Natural killer cell treated with Interleukin-12 subunit alpha and Interleukin-12 subunit beta and Interleukin-15 and Interleukin-18, amount 100 ng/mL, for 72 hours (primary cell): Measurements from ENCODE around the gene H2BK1. TPM values are rescaled to one million over a fixed set of nuclear protein-coding genes. Genes with fewer than 3 reads are reported as not detected.

Experiments used
- ATAC-seq, 2 donors: fragments of 150-1000 bp; cut with Tn5 transposase in 1 of 2; sonication (Bioruptor Pico), chemical (Tn5 transposase) in 1 of 2; 2 replicates each; pipeline ENCODE4 v1.10.0; 2021
- DNase-seq: peaks from one replicate; pipeline ENCODE4 v3.0.0; 2022; ENCODE audit warnings: low spot score
- H3K27ac Mint-ChIP-seq, 2 donors: 1 replicate in 1 of 2; 2 replicates in 1 of 2; pipeline ENCODE4 v1.8.0; 2022; ENCODE audit warnings: mixed read lengths in 2 of 2, mild to moderate bottlenecking in 1 of 2, moderate library complexity in 1 of 2
- H3K27me3 Mint-ChIP-seq, 2 donors: 1 replicate in 1 of 2; 2 replicates in 1 of 2; pipeline ENCODE4 v1.8.0; 2022; ENCODE audit warnings: mixed read lengths in 2 of 2
- H3K36me3 Mint-ChIP-seq: one replicate; pipeline ENCODE4 v1.8.0; 2022; ENCODE audit warnings: mixed read lengths
- H3K4me1 Mint-ChIP-seq, 2 donors: 1 replicate in 1 of 2; 2 replicates in 1 of 2; pipeline ENCODE4 v1.8.0; 2022; ENCODE audit warnings: low read depth in 2 of 2, mixed read lengths in 2 of 2, mild to moderate bottlenecking in 1 of 2
- H3K4me3 Mint-ChIP-seq: one replicate; pipeline ENCODE4 v1.8.0; 2022; ENCODE audit warnings: mixed read lengths
- H3K9me3 Mint-ChIP-seq: 2 replicates; pipeline ENCODE4 v1.8.0; 2022; ENCODE audit warnings: mixed read lengths
- total RNA-seq, 2 donors: library from RNA; stranded (reverse); gene quantifications; one replicate each; pipeline ENCODE4 v1.2.3, GENCODE V29; 2022

H2BK1 gene
- total RNA-seq, 2 donors from 2014 or later, result not detected

DNA sequence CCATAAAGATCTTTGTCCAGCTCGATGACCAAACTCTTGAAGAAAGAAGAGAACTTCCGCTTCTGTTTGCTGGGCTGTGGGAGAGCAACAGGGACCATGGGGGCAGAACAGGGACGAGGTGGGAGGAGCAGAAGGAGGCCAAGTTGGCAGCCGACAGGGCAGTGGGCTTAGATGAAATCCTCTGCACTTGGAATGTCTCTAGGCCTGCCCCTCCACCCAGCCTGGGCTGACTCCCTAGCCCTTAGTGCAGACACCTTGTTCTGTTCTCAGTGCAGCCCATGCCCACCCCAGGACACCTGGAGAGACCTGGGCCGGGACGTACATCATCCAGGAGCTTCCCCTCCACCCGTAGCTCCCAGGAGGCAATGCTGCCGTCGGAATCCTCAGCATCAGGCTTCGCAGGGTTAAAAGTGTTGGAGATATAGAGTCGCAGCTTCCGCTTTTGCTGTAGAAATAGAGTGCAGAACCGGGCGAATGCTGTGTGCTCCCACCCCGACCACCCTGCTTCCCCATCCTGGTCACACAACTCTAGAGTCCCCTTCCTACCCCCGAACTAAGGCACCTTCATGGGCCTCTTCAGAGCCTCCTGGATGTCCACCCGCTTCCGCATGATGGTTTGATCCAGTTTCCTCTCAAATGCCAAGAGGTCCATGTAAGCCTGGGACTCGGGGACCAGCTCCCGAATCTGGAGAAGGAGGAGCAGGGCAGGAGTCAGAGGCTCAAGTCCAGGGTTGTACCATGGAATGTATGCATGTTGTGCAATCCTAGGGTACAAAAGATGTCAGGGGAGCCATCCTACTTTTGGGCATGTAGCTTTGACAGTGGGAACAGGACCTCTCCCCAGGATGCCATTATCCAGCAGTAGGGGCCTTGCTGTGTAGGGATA, 32.1 kb upstream of the H2BK1 start:
- H3K4me3 Mint-ChIP-seq, result no peak overlapping the region
- H3K9me3 Mint-ChIP-seq, result no peaks in the 10 kb centered on the region
- no peak overlapping the region for H3K27ac Mint-ChIP-seq
- H3K27me3 Mint-ChIP-seq, result peaks cover 0 to 3% of the 10 kb centered on the region in 2 donors
- no peak for DNase-seq
- peaks cover 13 to 17% of the 10 kb centered on the region in 2 donors for H3K4me1 Mint-ChIP-seq
- no peak for ATAC-seq
- H3K36me3 Mint-ChIP-seq, result no peaks in the 10 kb centered on the region

DNA sequence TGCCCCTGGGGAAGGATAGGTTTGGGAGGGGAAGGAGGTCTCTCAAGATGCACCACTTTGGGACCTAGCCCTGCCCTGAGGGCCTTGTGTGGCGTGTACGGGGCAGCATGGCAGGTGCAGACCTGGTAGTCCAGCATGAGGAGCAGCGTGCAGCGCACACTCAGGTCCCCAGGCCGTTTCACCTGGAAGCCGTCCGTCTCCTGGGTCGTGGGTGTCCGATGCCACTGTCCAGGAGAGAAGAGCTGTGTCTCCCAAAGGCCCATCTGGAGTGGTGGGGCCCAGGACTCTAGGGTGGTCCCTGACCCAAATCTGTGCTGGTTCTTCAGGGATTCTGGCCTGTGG, 31.4 kb upstream of the H2BK1 start:
- Mint-ChIP-seq H3K9me3 (no peaks in the 10 kb centered on the region), H3K36me3 (peaks cover 3% of the 10 kb centered on the region), H3K27ac (no peak overlapping the region), H3K27me3 (peaks cover 0 to 3% of the 10 kb centered on the region in 2 donors), H3K4me1 (peaks cover 17 to 20% of the 10 kb centered on the region in 2 donors), H3K4me3 (no peak overlapping the region)
- DNase-seq (no peak), ATAC-seq (no peak)

DNA sequence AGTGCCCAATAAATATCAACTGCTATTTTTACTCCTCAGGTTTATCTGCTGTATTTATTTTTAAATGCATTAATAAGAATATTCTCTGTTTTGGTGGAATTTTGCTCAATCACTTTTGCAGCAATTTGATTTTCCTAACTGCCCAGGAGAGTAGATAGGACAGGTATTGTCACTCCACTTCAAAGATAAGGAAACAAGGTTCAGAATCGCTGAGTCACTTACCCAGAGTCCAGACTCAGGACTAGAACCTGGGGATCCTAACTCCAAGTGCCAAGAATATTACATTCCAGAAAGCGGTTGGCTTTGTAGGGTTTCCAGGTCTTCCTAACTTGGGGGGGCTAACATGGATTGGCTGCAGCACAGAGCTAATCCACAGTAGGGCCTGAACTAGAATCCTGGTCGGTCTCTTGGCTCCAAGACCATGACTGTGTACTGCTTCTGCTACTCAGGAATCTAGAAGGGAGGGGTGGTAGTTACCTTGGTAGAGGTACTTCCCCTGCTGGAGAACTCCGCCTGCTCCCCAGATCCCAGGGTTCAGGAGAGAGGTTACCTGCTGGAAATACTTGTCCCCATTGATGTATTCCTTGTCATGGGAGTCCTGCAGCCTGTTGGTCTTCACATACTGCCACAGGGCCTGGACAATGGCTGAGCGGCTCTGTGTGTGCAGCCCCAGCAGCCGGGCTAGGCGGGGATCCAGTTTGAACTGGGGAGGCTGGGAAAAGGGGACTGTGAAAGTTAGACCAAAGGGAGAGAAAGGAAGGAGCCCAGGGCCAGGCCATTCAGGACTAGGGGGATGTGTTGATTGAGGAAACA, 30.9 kb upstream of the H2BK1 start:
- Mint-ChIP-seq H3K27ac (no peak overlapping the region), H3K36me3 (peaks cover 4% of the 10 kb centered on the region), H3K27me3 (peaks cover 0 to 1% of the 10 kb centered on the region in 2 donors), H3K4me3 (no peak overlapping the region), H3K9me3 (no peaks in the 10 kb centered on the region), H3K4me1 (peaks cover 18 to 24% of the 10 kb centered on the region in 2 donors)
- DNase-seq, result no peak
- no peak for ATAC-seq

DNA sequence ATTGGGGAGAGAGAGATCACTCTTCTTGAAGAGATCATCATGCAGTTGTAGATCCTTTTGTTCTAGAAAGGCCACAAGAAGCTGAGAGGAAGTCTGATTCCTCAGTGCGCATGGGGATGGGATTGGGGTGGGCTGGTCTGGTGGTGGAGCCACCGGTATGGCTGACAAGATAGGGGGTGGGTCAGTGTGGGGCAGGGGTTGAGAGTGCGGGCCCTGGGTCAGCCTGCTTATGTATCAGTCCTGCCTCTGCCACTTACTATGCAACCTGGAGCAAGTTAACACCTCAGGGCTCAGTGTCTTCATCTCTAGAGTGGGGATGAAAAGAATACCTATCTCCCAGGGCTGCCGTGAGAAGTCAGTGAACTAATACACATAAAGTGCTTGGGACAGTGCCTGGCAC, 30.2 kb upstream of the H2BK1 start:
- Mint-ChIP-seq H3K9me3 (no peaks in the 10 kb centered on the region), H3K27ac (no peak overlapping the region), H3K27me3 (no peaks in the 10 kb centered on the region), H3K36me3 (peaks cover 4% of the 10 kb centered on the region), H3K4me1 (peaks cover 18 to 22% of the 10 kb centered on the region in 2 donors), H3K4me3 (no peak overlapping the region)
- ATAC-seq (no peak), DNase-seq (no peak)

DNA sequence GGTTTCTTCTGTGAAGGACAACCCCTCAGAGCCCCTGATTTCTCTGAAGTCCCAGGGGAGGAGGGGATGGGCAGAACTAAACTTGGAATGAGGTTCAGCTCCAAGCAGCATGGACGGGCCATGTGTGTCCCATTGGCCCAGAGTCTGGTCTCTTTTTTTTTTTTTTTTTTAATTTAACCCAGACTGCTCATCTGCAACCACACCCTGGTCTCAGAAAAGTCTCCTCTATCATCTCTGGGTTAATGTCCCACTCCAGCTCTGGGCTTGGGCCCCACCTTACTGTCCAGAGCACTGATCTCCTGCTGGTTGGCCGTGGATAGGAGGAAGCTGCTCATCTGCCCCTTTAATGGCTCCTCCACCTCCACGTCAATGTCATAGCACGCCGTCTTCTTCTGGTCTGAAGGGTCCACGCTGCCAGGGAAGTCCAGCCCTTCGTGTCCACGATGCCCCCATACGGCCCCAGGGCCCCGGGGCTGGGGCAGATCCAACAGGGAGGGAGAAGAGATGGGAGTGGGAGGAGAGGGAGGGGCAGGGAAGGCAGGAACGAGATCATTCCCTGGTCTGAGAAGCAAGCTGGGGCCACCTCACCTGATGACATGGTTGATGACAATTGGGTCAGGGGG, 29.7 kb upstream of the H2BK1 start:
- no peak overlapping the region for H3K27ac Mint-ChIP-seq

DNA sequence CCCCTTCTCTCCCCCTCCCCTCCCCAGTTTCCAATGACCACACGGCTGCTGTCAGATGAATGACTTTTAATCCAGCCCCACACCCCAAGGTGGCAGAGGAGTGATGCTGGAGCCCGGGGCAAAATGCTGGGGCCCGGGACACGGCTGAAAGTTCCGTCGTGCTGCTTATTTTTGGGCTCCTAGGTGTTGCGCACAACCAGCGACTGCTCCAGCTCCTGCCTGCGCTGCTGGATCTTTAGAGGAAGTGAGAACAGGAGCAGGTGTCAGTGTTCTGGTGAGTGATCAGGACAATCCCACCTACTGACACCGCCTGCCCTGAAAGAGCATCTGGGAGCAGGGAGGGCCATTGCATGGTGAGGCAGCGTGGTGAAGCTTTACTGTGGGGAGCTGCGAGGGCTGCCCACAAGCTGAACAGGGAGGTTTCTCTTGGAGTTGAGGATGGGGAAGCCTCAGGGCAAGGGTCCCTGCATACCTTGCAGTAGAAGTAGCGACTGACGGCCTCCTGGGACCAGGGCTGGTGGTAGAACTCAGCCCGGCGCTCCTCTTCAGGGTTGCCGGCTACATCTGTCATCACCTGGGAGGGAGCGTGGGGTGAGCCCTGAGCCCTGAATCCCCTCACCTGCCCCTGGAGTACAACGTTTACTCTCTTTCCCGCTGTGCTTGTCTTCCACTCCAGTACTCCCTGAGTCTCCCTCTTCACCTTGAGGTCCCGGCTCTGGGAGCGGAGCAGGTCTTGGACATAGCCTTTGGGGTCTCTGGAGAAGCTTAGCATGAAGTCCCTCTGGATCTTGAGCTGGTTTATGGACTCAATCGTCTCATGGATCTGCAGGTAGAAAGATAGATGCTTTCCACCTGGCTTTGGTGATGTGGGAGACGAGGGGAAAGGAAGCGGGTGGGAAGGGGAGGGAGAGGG, 28.9 kb upstream of the H2BK1 start:
- ATAC-seq (no peak), DNase-seq (no peak)
- Mint-ChIP-seq H3K36me3 (peaks cover 4% of the 10 kb centered on the region), H3K4me3 (no peak overlapping the region), H3K27ac (no peak overlapping the region), H3K27me3 (no peaks in the 10 kb centered on the region), H3K9me3 (no peaks in the 10 kb centered on the region), H3K4me1 (peaks cover 21 to 25% of the 10 kb centered on the region in 2 donors)

More for the DNA sequence above, 29.7 kb upstream of the H2BK1 start:
- Mint-ChIP-seq H3K9me3 (no peaks in the 10 kb centered on the region), H3K27me3 (no peaks in the 10 kb centered on the region), H3K36me3 (peaks cover 4% of the 10 kb centered on the region), H3K4me3 (no peak overlapping the region), H3K4me1 (peaks cover 21 to 22% of the 10 kb centered on the region in 2 donors)
- no peak for DNase-seq
- no peak for ATAC-seq

DNA sequence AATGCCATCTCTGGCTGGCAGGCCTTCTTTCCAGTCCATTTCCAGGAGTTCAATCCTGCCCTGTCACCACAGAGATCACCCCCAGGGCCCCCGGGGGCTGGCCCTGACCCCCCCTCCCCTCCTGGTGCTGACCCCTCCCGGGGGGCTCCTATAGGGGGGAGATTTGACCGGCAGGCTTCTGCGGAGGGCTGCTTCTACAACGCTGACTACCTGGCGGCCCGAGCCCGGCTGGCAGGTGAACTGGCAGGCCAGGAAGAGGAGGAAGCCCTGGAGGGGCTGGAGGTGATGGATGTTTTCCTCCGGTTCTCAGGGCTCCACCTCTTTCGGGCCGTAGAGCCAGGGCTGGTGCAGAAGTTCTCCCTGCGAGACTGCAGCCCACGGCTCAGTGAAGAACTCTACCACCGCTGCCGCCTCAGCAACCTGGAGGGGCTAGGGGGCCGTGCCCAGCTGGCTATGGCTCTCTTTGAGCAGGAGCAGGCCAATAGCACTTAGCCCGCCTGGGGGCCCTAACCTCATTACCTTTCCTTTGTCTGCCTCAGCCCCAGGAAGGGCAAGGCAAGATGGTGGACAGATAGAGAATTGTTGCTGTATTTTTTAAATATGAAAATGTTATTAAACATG, 28.0 kb upstream of the H2BK1 start:
- H3K27me3 Mint-ChIP-seq, result no peaks in the 10 kb centered on the region
- H3K27ac Mint-ChIP-seq, result no peak overlapping the region
- DNase-seq, result no peak
- H3K4me3 Mint-ChIP-seq, result no peak overlapping the region
- no peaks in the 10 kb centered on the region for H3K9me3 Mint-ChIP-seq
- peaks cover 23 to 26% of the 10 kb centered on the region in 2 donors for H3K4me1 Mint-ChIP-seq
- H3K36me3 Mint-ChIP-seq, result peaks cover 4% of the 10 kb centered on the region
- no peak for ATAC-seq

DNA sequence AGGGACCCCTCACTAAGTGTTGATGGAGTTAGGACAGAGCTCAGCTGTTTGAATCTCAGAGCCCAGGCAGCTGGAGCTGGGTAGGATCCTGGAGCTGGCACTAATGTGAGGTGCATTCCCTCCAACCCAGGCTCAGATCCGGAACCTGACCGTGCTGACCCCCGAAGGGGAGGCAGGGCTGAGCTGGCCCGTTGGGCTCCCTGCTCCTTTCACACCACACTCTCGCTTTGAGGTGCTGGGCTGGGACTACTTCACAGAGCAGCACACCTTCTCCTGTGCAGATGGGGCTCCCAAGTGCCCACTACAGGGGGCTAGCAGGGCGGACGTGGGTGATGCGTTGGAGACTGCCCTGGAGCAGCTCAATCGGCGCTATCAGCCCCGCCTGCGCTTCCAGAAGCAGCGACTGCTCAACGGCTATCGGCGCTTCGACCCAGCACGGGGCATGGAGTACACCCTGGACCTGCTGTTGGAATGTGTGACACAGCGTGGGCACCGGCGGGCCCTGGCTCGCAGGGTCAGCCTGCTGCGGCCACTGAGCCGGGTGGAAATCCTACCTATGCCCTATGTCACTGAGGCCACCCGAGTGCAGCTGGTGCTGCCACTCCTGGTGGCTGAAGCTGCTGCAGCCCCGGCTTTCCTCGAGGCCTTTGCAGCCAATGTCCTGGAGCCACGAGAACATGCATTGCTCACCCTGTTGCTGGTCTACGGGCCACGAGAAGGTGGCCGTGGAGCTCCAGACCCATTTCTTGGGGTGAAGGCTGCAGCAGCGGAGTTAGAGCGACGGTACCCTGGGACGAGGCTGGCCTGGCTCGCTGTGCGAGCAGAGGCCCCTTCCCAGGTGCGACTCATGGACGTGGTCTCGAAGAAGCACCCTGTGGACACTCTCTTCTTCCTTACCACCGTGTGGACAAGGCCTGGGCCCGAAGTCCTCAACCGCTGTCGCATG, 27.2 kb upstream of the H2BK1 start:
- Mint-ChIP-seq H3K27ac (no peak overlapping the region), H3K4me3 (no peak overlapping the region), H3K36me3 (peaks cover 8% of the 10 kb centered on the region), H3K27me3 (no peaks in the 10 kb centered on the region), H3K4me1 (peaks cover 23% of the 10 kb centered on the region in 2 donors), H3K9me3 (no peaks in the 10 kb centered on the region)
- DNase-seq (peak; percentile 26), ATAC-seq (no peak)

DNA sequence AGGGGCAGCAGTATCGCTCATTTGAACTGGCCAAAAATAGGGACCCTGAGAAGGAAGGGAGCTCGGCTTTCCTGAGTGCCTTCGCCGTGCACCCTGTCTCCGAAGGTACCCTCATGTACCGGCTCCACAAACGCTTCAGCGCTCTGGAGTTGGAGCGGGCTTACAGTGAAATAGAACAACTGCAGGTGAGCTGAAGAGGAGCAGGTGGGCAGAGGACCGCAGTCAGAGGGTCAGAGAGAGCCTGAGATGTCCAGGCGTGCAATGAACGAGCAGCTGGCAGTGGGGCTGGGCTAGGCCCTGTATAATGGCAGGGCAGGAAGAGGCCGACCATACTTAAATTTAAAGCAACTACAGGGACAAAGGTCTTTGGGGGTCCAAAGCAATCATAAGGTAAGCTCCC, 26.1 kb upstream of the H2BK1 start:
- peaks cover 32 to 33% of the 10 kb centered on the region in 2 donors for H3K4me1 Mint-ChIP-seq
- no peak overlapping the region for H3K27ac Mint-ChIP-seq
- H3K36me3 Mint-ChIP-seq, result peaks cover 8% of the 10 kb centered on the region
- DNase-seq (peak; percentile 20), ATAC-seq (no peak)
- no peaks in the 10 kb centered on the region for H3K27me3 Mint-ChIP-seq
- H3K9me3 Mint-ChIP-seq, result no peaks in the 10 kb centered on the region
- no peak overlapping the region for H3K4me3 Mint-ChIP-seq

DNA sequence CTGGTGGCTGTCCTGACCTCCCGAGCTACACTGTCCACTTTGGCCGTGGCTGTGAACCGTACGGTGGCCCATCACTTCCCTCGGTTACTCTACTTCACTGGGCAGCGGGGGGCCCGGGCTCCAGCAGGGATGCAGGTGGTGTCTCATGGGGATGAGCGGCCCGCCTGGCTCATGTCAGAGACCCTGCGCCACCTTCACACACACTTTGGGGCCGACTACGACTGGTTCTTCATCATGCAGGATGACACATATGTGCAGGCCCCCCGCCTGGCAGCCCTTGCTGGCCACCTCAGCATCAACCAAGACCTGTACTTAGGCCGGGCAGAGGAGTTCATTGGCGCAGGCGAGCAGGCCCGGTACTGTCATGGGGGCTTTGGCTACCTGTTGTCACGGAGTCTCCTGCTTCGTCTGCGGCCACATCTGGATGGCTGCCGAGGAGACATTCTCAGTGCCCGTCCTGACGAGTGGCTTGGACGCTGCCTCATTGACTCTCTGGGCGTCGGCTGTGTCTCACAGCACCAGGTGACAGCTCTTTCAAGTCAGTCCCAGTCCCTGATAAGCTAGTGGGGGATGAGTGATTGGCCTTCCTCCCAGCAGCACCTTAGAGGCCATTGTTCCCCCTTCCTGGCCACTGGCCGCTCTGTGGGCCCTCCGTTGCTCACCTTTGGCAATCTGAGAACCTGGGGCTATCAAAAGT, 25.0 kb upstream of the H2BK1 start:
- H3K4me1 Mint-ChIP-seq, result peaks cover 32 to 33% of the 10 kb centered on the region in 2 donors

DNA sequence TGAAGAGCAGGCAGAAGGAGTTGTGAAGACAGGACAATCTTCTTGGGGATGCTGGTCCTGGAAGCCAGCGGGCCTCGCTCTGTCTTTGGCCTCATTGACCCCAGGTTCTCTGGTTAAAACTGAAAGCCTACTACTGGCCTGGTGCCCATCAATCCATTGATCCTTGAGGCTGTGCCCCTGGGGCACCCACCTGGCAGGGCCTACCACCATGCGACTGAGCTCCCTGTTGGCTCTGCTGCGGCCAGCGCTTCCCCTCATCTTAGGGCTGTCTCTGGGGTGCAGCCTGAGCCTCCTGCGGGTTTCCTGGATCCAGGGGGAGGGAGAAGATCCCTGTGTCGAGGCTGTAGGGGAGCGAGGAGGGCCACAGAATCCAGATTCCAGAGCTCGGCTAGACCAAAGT, 23.5 kb upstream of the H2BK1 start:
- peaks cover 8% of the 10 kb centered on the region for H3K36me3 Mint-ChIP-seq

More for the DNA sequence above, 25.0 kb upstream of the H2BK1 start:
- peak; percentile 56 for DNase-seq
- ATAC-seq, result no peak
- Mint-ChIP-seq H3K27ac (peak overlapping the region in 1 of 2 donors; percentile 99), H3K36me3 (peaks cover 8% of the 10 kb centered on the region), H3K27me3 (no peaks in the 10 kb centered on the region), H3K4me3 (no peak overlapping the region), H3K9me3 (no peaks in the 10 kb centered on the region)

More for the DNA sequence above, 23.5 kb upstream of the H2BK1 start:
- DNase-seq (peak; percentile 41), ATAC-seq (no peak)
- H3K4me3 Mint-ChIP-seq, result peak overlapping the region; percentile 98
- H3K9me3 Mint-ChIP-seq, result no peaks in the 10 kb centered on the region
- no peaks in the 10 kb centered on the region for H3K27me3 Mint-ChIP-seq
- peak overlapping the region; percentile 95 to 99 for H3K27ac Mint-ChIP-seq
- H3K4me1 Mint-ChIP-seq, result peaks cover 32 to 33% of the 10 kb centered on the region in 2 donors
